GM18505 (cell line): ENCODE measurements around the gene GNL1.
"Not testable (repeated sequence)": the region's sequence is repeated elsewhere in the genome, so short reads cannot be mapped to it uniquely, and the experiment has no call there.

Experiments used
- ATAC-seq: cut with Tn5 transposase; IDR thresholded peaks from one replicate; pipeline ENCODE4 v1.9.1; 2021; ENCODE audit not compliant: unreplicated experiment
- POLR2A ChIP-seq: IDR thresholded peaks from 4 replicates; pipeline ENCODE4 v1.6.1; 2011; ENCODE audit warnings: borderline replicate concordance; ENCODE audit not compliant: insufficient read depth, insufficient read length; ENCODE audit errors: extremely low read depth

GNL1 gene

DNA sequence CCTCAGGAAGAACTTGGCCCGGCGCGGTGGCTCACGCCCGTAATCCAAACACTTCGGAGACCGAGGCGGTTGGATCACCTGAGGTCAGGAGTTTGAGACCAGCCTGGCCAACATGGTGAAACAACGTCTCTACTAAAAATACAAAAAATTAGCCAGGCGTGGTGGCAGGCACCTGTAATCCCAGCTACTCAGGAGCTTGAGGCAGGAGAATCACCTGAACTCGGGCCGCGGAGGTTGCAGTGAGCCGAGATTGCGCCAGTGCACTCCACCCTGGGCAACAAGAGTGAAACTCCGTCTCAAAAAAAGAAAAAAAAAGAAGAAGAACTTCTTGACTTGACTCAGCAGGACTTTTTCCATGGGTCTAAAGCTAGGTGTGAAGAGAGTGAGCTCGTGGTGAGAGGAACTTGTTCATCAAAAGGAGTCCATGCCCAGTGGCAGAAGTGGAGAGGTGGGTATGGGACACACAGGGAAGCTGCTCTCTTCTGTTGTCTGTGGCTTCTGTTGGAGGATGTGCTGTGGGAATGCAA, 26.9 kb downstream of the GNL1 start:
- peak; percentile 27 for TF ChIP-seq POLR2A
- ATAC-seq = peak; percentile 42

- not testable (repeated sequence) for ATAC-seq
Observed at GRCh38 chr6:30526444-30526843, 29.8 kb downstream of the GNL1 start.

- not testable (repeated sequence) for ATAC-seq
Observed at GRCh38 chr6:30521952-30522351, 34.3 kb downstream of the GNL1 start.

- not testable (repeated sequence) for ATAC-seq
Observed at GRCh38 chr6:30521082-30521481, 35.2 kb downstream of the GNL1 start.

DNA sequence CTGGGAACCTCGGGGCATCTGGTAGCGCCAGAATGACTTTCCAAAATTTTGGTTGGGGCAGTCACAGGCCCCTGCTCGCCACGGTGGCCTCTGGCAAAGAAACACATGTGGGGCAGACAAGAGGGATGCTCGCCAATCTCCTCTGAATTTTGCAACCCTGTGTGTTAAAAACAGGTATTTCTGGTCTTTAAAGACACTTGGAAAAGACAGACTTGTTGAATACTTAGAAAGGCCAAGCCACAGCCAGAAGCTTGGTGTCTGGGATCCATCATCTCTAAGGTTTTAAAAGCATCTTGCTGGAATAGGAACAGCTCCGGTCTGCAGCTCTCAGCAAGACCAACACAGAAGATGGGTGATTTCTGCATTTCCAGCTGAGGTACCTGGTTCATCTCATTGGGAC, 35.8 kb downstream of the GNL1 start:
- no peak for TF ChIP-seq POLR2A
- ATAC-seq = no peak

DNA sequence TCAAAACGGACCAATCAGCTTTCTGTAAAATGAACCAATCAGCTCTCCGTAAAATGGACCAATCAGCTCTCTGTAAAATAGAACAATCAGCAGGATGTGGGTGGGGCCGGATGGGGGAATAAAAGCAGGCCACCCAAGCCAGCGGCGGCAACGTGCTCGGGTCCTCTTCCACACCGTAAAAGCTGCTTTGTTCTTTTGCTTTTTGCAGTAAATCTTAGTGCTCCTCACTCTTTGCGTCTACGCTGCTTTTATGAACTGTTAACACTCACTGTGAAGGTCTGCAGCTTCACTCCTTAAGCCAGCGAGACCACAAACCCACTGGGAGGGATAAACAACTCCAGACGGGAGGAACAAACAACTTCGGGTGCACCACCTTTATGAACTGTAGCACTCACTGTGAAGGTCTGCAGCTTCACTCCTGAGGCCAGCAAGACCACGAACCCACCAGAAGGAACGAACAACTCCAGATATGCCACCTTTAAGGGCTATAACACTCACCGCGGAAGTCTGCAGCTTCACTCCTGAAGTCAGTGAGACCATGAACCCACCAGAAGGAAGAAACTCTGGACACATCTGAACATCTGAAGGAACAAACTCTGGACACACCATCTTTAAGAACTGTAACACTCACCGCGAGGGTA, 37.7 kb downstream of the GNL1 start:
- not testable (repeated sequence) for ATAC-seq

DNA sequence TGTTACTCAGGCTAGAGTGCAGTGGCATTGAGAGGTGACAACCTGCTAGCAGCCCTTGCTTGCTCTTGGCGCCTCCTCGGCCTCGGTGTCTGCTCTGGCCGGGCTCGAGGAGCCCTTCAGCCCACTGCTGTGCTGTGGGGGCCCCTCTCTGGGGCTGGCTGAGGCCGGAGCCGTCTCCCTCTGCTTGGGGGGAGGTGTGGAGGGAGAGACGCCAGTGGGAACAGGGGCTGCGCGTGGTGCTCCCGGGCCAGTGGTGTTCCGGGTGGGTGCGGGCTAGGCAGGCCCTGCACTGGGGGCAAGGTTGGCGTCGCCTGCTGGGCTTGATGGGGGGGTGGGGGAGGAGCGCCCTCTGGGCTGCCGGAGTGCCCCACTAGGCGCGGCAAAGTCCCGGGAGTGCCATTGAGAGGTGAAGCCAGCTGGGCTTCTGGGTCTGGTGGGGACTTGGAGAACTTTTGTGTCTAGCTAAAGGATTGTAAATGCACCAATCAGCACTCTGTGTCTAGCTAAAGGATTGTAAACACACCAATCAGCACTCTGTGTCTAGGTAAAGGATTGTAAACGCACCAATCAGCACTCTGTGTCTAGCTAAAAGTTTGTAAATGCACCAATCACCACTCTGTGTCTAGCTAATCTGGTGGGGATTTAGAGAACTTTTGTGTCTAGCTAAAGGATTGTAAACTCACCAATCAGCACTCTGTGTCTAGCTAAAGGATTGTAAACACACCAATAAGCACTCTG, 38.4 kb downstream of the GNL1 start:
- ATAC-seq = not testable (repeated sequence)

- ATAC-seq = not testable (repeated sequence)
Observed at GRCh38 chr6:30516754-30517076, 39.6 kb downstream of the GNL1 start.

- peak; percentile 63 for ATAC-seq
- peak; percentile 62 for TF ChIP-seq POLR2A
Observed at GRCh38 chr6:30515944-30516753, 40.1 kb downstream of the GNL1 start.

- no peak for ATAC-seq
- TF ChIP-seq POLR2A = no peak
Observed at GRCh38 chr6:30515106-30515505, 41.2 kb downstream of the GNL1 start.

- no peak for TF ChIP-seq POLR2A
- no peak for ATAC-seq
Observed at GRCh38 chr6:30513451-30513850, 42.8 kb downstream of the GNL1 start.

DNA sequence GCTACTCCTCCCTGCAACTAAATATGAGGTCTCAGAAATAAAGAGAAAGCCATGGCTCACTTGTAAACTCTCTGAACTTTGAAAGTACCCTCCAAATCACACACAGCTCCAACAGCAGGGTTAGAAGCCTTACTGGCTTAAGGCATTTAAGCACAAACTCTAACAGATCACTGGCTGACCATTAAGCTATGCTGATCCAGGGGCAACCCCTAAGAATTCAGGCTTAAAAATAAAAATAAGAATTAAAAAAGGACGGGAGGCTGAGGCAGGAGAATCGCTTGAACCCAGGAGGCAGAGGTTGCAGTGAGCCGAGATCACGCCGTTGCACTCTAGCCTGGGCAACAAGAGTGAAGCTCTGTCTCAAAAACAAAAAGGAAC, 45.1 kb downstream of the GNL1 start:
- no peak for TF ChIP-seq POLR2A
- ATAC-seq = no peak

- TF ChIP-seq POLR2A = no peak
- no peak for ATAC-seq
Observed at GRCh38 chr6:30510419-30511168, 45.7 kb downstream of the GNL1 start.
